Measurements from ENCODE around the gene C19orf33. TPM values are rescaled to one million over a fixed set of nuclear protein-coding genes. Genes with fewer than 3 reads are reported as not detected.

Gene C19orf33
- total RNA-seq, 1 donor from 2014 or later = 46.8 TPM

- Mint-ChIP-seq H3K27ac (no peak overlapping the region), H3K9me3 (no peaks in the 10 kb centered on the region), H3K27me3 (no peaks in the 10 kb centered on the region), H3K36me3 (peaks cover 6% of the 10 kb centered on the region), H3K4me1 (ENCODE audit: unreplicated experiment) (no peaks in the 10 kb centered on the region), H3K4me3 (no peak overlapping the region)
- no peak for TF ChIP-seq CTCF (conservative IDR thresholded peaks at IDR 0.05)
- no peak for DNase-seq (ENCODE audit: extremely low spot score, unreplicated experiment)
Observed at GRCh38 chr19:38307597-38307996, 3.5 kb downstream of the C19orf33 start.

- Mint-ChIP-seq H3K36me3 (peaks cover 7% of the 10 kb centered on the region), H3K27ac (no peak overlapping the region), H3K4me1 (ENCODE audit: unreplicated experiment) (no peaks in the 10 kb centered on the region), H3K9me3 (no peaks in the 10 kb centered on the region), H3K4me3 (peak overlapping the region; percentile 20), H3K27me3 (no peaks in the 10 kb centered on the region)
- DNase-seq (ENCODE audit: extremely low spot score, unreplicated experiment) = no peak
- TF ChIP-seq CTCF (conservative IDR thresholded peaks at IDR 0.05) = no peak
Observed at GRCh38 chr19:38308006-38308766, 4.1 kb downstream of the C19orf33 start.

DNA sequence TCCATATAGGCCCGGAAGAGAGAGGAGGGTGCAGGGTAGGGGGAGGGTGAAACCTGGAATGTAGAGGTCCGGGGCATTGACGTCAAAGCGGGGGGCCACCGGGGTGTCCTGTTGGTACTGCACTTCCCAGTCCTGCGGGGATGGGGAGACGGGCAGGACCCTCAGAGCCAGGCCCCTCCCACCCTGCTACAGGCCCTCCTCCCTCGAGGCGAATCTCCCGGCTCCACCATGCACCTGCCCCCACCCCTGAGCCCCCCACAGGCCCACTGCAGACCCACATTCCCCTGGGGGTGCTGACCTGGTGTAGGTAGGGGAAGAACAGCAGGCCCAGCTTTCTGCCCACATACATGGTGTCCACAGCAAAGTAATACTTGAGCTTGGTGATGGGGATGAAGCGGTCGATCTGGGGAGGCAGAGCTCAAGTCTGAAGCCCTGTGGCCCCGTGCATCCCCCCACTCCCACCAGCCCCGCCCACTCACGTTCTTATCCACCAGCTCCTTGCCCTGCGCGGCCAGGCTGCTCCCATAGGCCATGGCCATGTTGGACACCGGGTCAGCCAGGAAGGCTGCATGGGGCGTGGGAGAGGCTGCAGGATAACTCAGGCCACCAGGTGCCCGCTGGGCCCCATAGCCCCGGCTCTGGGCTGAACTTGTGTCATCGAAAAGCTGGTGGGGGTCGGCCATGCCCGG, 5.0 kb downstream of the C19orf33 start:
- Mint-ChIP-seq H3K4me1 (ENCODE audit: unreplicated experiment) (no peaks in the 10 kb centered on the region), H3K27ac (no peak overlapping the region), H3K27me3 (no peaks in the 10 kb centered on the region)

GRCh38 chr19:38309615-38310278, 5.7 kb downstream of the C19orf33 start:
- Mint-ChIP-seq H3K4me3 (no peak overlapping the region), H3K27me3 (no peaks in the 10 kb centered on the region), H3K27ac (no peak overlapping the region), H3K36me3 (peaks cover 7% of the 10 kb centered on the region), H3K9me3 (no peaks in the 10 kb centered on the region), H3K4me1 (ENCODE audit: unreplicated experiment) (no peaks in the 10 kb centered on the region)
- DNase-seq (ENCODE audit: extremely low spot score, unreplicated experiment) = no peak
- TF ChIP-seq CTCF (conservative IDR thresholded peaks at IDR 0.05) = no peak

More for the DNA sequence above, 5.0 kb downstream of the C19orf33 start:
- DNase-seq (ENCODE audit: extremely low spot score, unreplicated experiment) = no peak
- TF ChIP-seq CTCF (conservative IDR thresholded peaks at IDR 0.05) = no peak
- Mint-ChIP-seq H3K4me3 (peak overlapping the region; percentile 20), H3K36me3 (peaks cover 7% of the 10 kb centered on the region), H3K9me3 (no peaks in the 10 kb centered on the region)

DNA sequence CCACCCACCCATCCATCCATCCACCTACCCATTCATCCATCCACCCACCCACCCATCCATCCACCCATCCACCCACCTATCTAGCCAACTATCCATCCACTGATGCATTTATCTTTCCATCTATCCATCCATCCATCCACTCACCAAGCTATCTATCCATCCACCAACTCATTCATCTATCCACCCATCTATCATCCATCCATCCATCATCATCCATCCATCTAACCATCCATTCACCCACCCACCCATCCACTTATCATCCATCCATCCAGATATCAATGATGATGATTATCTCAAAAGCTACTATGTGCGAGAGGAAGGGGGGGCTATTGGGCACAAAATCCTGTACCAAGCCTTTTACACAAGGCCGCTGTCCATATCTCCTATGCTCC, 6.2 kb downstream of the C19orf33 start:
- Mint-ChIP-seq H3K27ac (no peak overlapping the region), H3K4me1 (ENCODE audit: unreplicated experiment) (no peaks in the 10 kb centered on the region), H3K27me3 (no peaks in the 10 kb centered on the region), H3K36me3 (peaks cover 7% of the 10 kb centered on the region), H3K4me3 (no peak overlapping the region), H3K9me3 (no peaks in the 10 kb centered on the region)
- DNase-seq (ENCODE audit: extremely low spot score, unreplicated experiment) = no peak
- no peak for TF ChIP-seq CTCF (conservative IDR thresholded peaks at IDR 0.05)
